PC-9 (cell line): ENCODE data around the gene REXO5. TPM values are rescaled to one million over a fixed set of nuclear protein-coding genes. Genes with fewer than 3 reads are reported as not detected.

Experiments
- BruUV-seq: library from RNA; stranded (reverse); fragments of 400-500 nt; replicated peaks from 2 replicates; lab custom pipeline; 2021; lab: Mats Ljungman, UMichigan
- CTCF ChIA-PET: fragments of 300-600 bp; sonication (Branson Sonifier 250); formaldehyde crosslinking; loops from one replicate; lab custom pipeline; 2022; ENCODE audit warnings: antibody characterized with exemption; lab: Charles Lee
- POLR2A ChIA-PET: fragments of 300-600 bp; sonication (Branson Sonifier 250); formaldehyde crosslinking; loops from one replicate; lab custom pipeline; 2022; ENCODE audit warnings: antibody characterized with exemption; ENCODE audit not compliant: unreplicated experiment; lab: Charles Lee
- DNase-seq, 2 experiments: peaks; one replicate each; pipeline versions ENCODE4 v3.0.0 to v3.0.0-alpha.2; 2015 to 2022; ENCODE audit warnings: mixed read lengths in 1 of 2
- H2AFZ ChIP-seq: fragments of 200-600 bp; sonication (generic); 2 replicates; pipeline ENCODE4 v1.8.1; 2017; ENCODE audit warnings: antibody characterized with exemption
- H3F3A ChIP-seq: fragments of 200-600 bp; sonication (generic); 2 replicates; pipeline ENCODE4 v1.8.1; 2017; ENCODE audit warnings: antibody characterized with exemption, mild to moderate bottlenecking, low read depth; ENCODE audit not compliant: insufficient read depth
- H3K27ac ChIP-seq: fragments of 200-600 bp; sonication (generic); 2 replicates; pipeline ENCODE4 v1.6.1; 2016; ENCODE audit warnings: mixed run types
- H3K27me3 ChIP-seq: fragments of 200-600 bp; sonication (generic); 2 replicates; pipeline ENCODE4 v1.6.1; 2016; ENCODE audit warnings: low read depth, mixed run types; ENCODE audit not compliant: insufficient read depth
- H3K36me3 ChIP-seq: fragments of 200-600 bp; sonication (generic); 2 replicates; pipeline ENCODE4 v1.6.1; 2016; ENCODE audit warnings: low read depth, mixed run types
- H3K4me1 ChIP-seq: fragments of 200-600 bp; sonication (generic); replicated peaks from 2 replicates; pipeline ENCODE4 v1.6.1; 2016; ENCODE audit warnings: mixed run types; ENCODE audit not compliant: insufficient read depth
- H3K4me2 ChIP-seq: fragments of 200-600 bp; sonication (generic); 2 replicates; pipeline ENCODE4 v1.6.1; 2017; ENCODE audit warnings: mixed run types
- H3K4me3 ChIP-seq: fragments of 200-600 bp; sonication (generic); 2 replicates; pipeline ENCODE4 v1.6.1; 2016; ENCODE audit warnings: mixed run types
- H3K79me2 ChIP-seq: fragments of 200-600 bp; sonication (generic); 2 replicates; pipeline ENCODE4 v1.6.1; 2017; ENCODE audit warnings: low read depth, mixed run types
- H3K9me2 ChIP-seq: fragments of 200-600 bp; sonication (generic); 2 replicates; pipeline ENCODE4 v1.8.1; 2017; ENCODE audit warnings: mild to moderate bottlenecking; ENCODE audit not compliant: insufficient read depth
- H3K9me3 ChIP-seq: fragments of 200-600 bp; sonication (generic); 2 replicates; pipeline ENCODE4 v1.8.1; 2016; ENCODE audit warnings: low read depth; ENCODE audit not compliant: insufficient read depth
- H4K20me1 ChIP-seq: fragments of 200-600 bp; sonication (generic); 2 replicates; pipeline ENCODE4 v1.8.1; 2017; ENCODE audit not compliant: insufficient read depth
- CTCF ChIP-seq: fragments of 200-600 bp; sonication (generic); conservative IDR thresholded peaks from 2 replicates; pipeline ENCODE4 v1.6.1; 2017; ENCODE audit warnings: mixed run types, antibody characterized with exemption, mild to moderate bottlenecking, moderate library complexity
- EZH2 ChIP-seq: fragments of 200-600 bp; sonication (generic); IDR thresholded peaks from 2 replicates; pipeline ENCODE4 v1.8.0; 2017; ENCODE audit warnings: antibody characterized with exemption, low read depth
- intact Hi-C: fragments of 100-400 bp; cut with micrococcal nuclease; formaldehyde crosslinking; loops from one replicate; pipeline ENCODE4 v1.10.0; 2022; ENCODE audit not compliant: unreplicated experiment
- total RNA-seq: library from RNA; stranded (reverse); gene quantifications from 2 replicates; pipeline ENCODE4 v1.2.3, GENCODE V29; 2021

REXO5 gene
- total RNA-seq, 1 experiment from 2014 or later, result 13.2 TPM

- intact Hi-C loops, result no loop called here
- Histone ChIP-seq H3K4me3 (no peak overlapping the region), H3K9me3 (no peaks in the 10 kb centered on the region), H3K36me3 (no peaks in the 10 kb centered on the region), H2AFZ (no peak overlapping the region), H3K27ac (no peak overlapping the region), H3F3A (no peaks in the 10 kb centered on the region), H3K4me1 (no peaks in the 10 kb centered on the region), H3K27me3 (no peaks in the 10 kb centered on the region), H4K20me1 (no peaks in the 10 kb centered on the region), H3K4me2 (no peak overlapping the region), H3K79me2 (no peaks in the 10 kb centered on the region), H3K9me2 (no peaks in the 10 kb centered on the region)
- TF ChIP-seq EZH2, result no peak
- POLR2A ChIA-PET, result interaction anchor here (0.7 kb wide), 1 partner anchor 9 kb away, joined by 3 read pairs; the partner anchor contains the start of genes ERI2 and REXO5
- DNase-seq, result no peak
- CTCF ChIA-PET, result no interaction called here
- BruUV-seq, result no TSS peak
Observed at GRCh38 chr16:20814784-20815183, 8.5 kb downstream of the REXO5 start.

- BruUV-seq, result no TSS peak
- H3K27me3 ChIP-seq, result no peaks in the 10 kb centered on the region
- H3K9me3 ChIP-seq, result no peaks in the 10 kb centered on the region
- no peak overlapping the region for H3K4me3 ChIP-seq
- no peak overlapping the region for H3K27ac ChIP-seq
- H4K20me1 ChIP-seq, result no peaks in the 10 kb centered on the region
- no peak overlapping the region for H3K4me2 ChIP-seq
- intact Hi-C loops, result no loop called here
- H3K9me2 ChIP-seq, result no peaks in the 10 kb centered on the region
- no peaks in the 10 kb centered on the region for H3K36me3 ChIP-seq
- CTCF ChIA-PET, result no interaction called here
- no peaks in the 10 kb centered on the region for H3K79me2 ChIP-seq
- H2AFZ ChIP-seq, result no peak overlapping the region
- H3F3A ChIP-seq, result no peaks in the 10 kb centered on the region; the same call in 1 of the 2 replicates
- TF ChIP-seq CTCF (no peak), EZH2 (no peak)
- POLR2A ChIA-PET, result no interaction called here
- no peaks in the 10 kb centered on the region for H3K4me1 ChIP-seq
- DNase-seq, result no peak
Observed at GRCh38 chr16:20818929-20819585, 12.7 kb downstream of the REXO5 start.

- CTCF ChIA-PET, result no interaction called here
Observed at GRCh38 chr16:20821682-20822081, 15.4 kb downstream of the REXO5 start.

More at GRCh38 chr16:20821682-20822081, 15.4 kb downstream of the REXO5 start:
- H2AFZ ChIP-seq, result no peak overlapping the region
- BruUV-seq, result no TSS peak
- POLR2A ChIA-PET, result no interaction called here
- H3K4me2 ChIP-seq, result no peak overlapping the region
- H3K9me3 ChIP-seq, result no peaks in the 10 kb centered on the region
- H3K27ac ChIP-seq, result no peak overlapping the region
- intact Hi-C loops, result no loop called here
- 0 out of 2 replicates have a peak, but pooled peaks cover 3% of the 10 kb centered on the region for H3K36me3 ChIP-seq
- no peaks in the 10 kb centered on the region for H3K79me2 ChIP-seq
- no peaks in the 10 kb centered on the region for H3K4me1 ChIP-seq
- H3K9me2 ChIP-seq, result no peaks in the 10 kb centered on the region
- no peaks in the 10 kb centered on the region for H4K20me1 ChIP-seq
- H3K4me3 ChIP-seq, result no peak overlapping the region
- no peaks in the 10 kb centered on the region; the same call in 1 of the 2 replicates for H3F3A ChIP-seq
- no peaks in the 10 kb centered on the region for H3K27me3 ChIP-seq
- DNase-seq, result no peak
- no peak for TF ChIP-seq CTCF
- TF ChIP-seq EZH2, result no peak
